GM12892 (cell line): Measurements from ENCODE around the gene UBASH3B.
A peak's percentile ranks its signal among the peaks of the same experiment; 100 is the strongest.

Experiments
- DNase-seq: peaks from one replicate; pipeline ENCODE4 v3.0.0; 2011; ENCODE audit not compliant: insufficient read length
- FAIRE-seq: peaks from 2 replicates; lab custom pipeline; 2011; peaks lifted over from hg19 to GRCh38; lab: Jason Lieb, UNC
- POLR2A ChIP-seq: IDR thresholded peaks from 2 replicates; pipeline ENCODE4 v1.6.1; 2011; ENCODE audit warnings: low read depth, low read length, control low read depth
- POLR2AphosphoS5 ChIP-seq: IDR thresholded peaks from 2 replicates; pipeline ENCODE4 v1.6.1; 2011; ENCODE audit warnings: low read depth, low read length, control low read depth
- TAF1 ChIP-seq: IDR thresholded peaks from 2 replicates; pipeline ENCODE4 v1.6.1; 2011; ENCODE audit warnings: low read depth, mild to moderate bottlenecking, control low read depth, low read length, borderline replicate concordance

Gene UBASH3B

GRCh38 chr11:122772945-122773344 is 117.4 kb downstream of the UBASH3B start:
- FAIRE-seq: no peak
- TF ChIP-seq TAF1 (no peak), POLR2AphosphoS5 (no peak), POLR2A (no peak)
- DNase-seq: no peak

GRCh38 chr11:122773781-122774266 is 118.3 kb downstream of the UBASH3B start:
- FAIRE-seq (peak; percentile 54), DNase-seq (no peak)

GRCh38 chr11:122775675-122776271 is 120.3 kb downstream of the UBASH3B start:
- DNase-seq (no peak), FAIRE-seq (peak; percentile 9)
- TF ChIP-seq POLR2AphosphoS5 (no peak), TAF1 (no peak), POLR2A (no peak)

More at GRCh38 chr11:122773781-122774266, 118.3 kb downstream of the UBASH3B start:
- TF ChIP-seq POLR2A (no peak), POLR2AphosphoS5 (no peak), TAF1 (no peak)

GRCh38 chr11:122776546-122776945 is 121.0 kb downstream of the UBASH3B start:
- FAIRE-seq (no peak), DNase-seq (no peak)
- TF ChIP-seq TAF1: no peak
- no peak for TF ChIP-seq POLR2A
- no peak for TF ChIP-seq POLR2AphosphoS5

GRCh38 chr11:122777343-122777742 is 121.8 kb downstream of the UBASH3B start:
- TF ChIP-seq POLR2A (no peak), TAF1 (no peak), POLR2AphosphoS5 (no peak)
- FAIRE-seq: peak; percentile 83
- DNase-seq: no peak

GRCh38 chr11:122778148-122778547 is 122.6 kb downstream of the UBASH3B start:
- no peak for TF ChIP-seq TAF1
- no peak for TF ChIP-seq POLR2AphosphoS5
- TF ChIP-seq POLR2A: no peak
- FAIRE-seq: no peak
- no peak for DNase-seq

GRCh38 chr11:122779047-122779629 is 123.6 kb downstream of the UBASH3B start:
- DNase-seq (no peak), FAIRE-seq (no peak)
- TF ChIP-seq TAF1 (no peak), POLR2A (no peak), POLR2AphosphoS5 (no peak)

- DNase-seq: no peak
Observed at GRCh38 chr11:122780296-122780949, 124.9 kb downstream of the UBASH3B start.

GRCh38 chr11:122781378-122782195 is 126.1 kb downstream of the UBASH3B start:
- FAIRE-seq (peak; percentile 99), DNase-seq (peak; percentile 61)
- TF ChIP-seq POLR2A (no peak), TAF1 (no peak), POLR2AphosphoS5 (no peak)

More at GRCh38 chr11:122780296-122780949, 124.9 kb downstream of the UBASH3B start:
- peak; percentile 14 for FAIRE-seq
- TF ChIP-seq TAF1 (no peak), POLR2A (no peak), POLR2AphosphoS5 (no peak)

GRCh38 chr11:122782222-122782621 is 126.7 kb downstream of the UBASH3B start:
- DNase-seq: no peak
- no peak for TF ChIP-seq TAF1
- no peak for TF ChIP-seq POLR2A
- no peak for TF ChIP-seq POLR2AphosphoS5
- no peak for FAIRE-seq

- FAIRE-seq (no peak), DNase-seq (no peak)
- TF ChIP-seq POLR2A (no peak), POLR2AphosphoS5 (no peak), TAF1 (no peak)
Observed at GRCh38 chr11:122784325-122784955, 128.9 kb downstream of the UBASH3B start.

GRCh38 chr11:122785031-122785541 is 129.6 kb downstream of the UBASH3B start:
- no peak for DNase-seq
- TF ChIP-seq TAF1: no peak
- no peak for TF ChIP-seq POLR2AphosphoS5
- no peak for TF ChIP-seq POLR2A
- no peak for FAIRE-seq
